Lower leg skin (tissue), 3 donors: ENCODE data around the gene RSPH1.

ENCODE experiments used
- CTCF ChIP-seq, 3 donors: fragments of 450-650 bp; IDR thresholded peaks; one replicate each; pipeline ENCODE4 v1.5.1; 2016; ENCODE audit warnings: antibody characterized with exemption in 3 of 3, mild to moderate bottlenecking in 3 of 3, moderate library complexity in 2 of 3
- POLR2A ChIP-seq, 2 donors: fragments of 450-650 bp; IDR thresholded peaks; one replicate each; pipeline ENCODE4 v1.6.1; 2016 to 2017; ENCODE audit warnings: antibody characterized with exemption in 2 of 2, mild to moderate bottlenecking in 1 of 2, moderate library complexity in 1 of 2

GRCh38 chr21:42522271-42522670 is 26.2 kb upstream of the RSPH1 start:
- TF ChIP-seq CTCF (IDR thresholded peaks at IDR 0.05) = no peak
- no peak for TF ChIP-seq POLR2A (IDR thresholded peaks at IDR 0.05)
